GM20000 (cell line): ENCODE results near the gene DGKQ.

Source experiments
- DNase-seq: peaks from one replicate; pipeline ENCODE4 v3.0.0; 2012; ENCODE audit warnings: low spot score
- CTCF ChIP-seq: IDR thresholded peaks from 2 replicates; pipeline ENCODE4 v1.5.1; 2012; ENCODE audit warnings: mild to moderate bottlenecking, control low read depth; ENCODE audit errors: extremely low read depth, missing control alignments

The DGKQ gene

GRCh38 chr4:996997-997374 is 23.6 kb upstream of the DGKQ start:
- DNase-seq, result no peak
- TF ChIP-seq CTCF, result no peak

GRCh38 chr4:996030-996996 is 22.9 kb upstream of the DGKQ start:
- no peak for DNase-seq
- no peak for TF ChIP-seq CTCF

GRCh38 chr4:995311-996026 is 22.1 kb upstream of the DGKQ start:
- DNase-seq, result no peak
- TF ChIP-seq CTCF, result no peak

GRCh38 chr4:993111-994029 is 20.0 kb upstream of the DGKQ start, which contains the start of gene SLC26A1:
TSS of gene SLC26A1 (minus strand) at chr4:993404. CDS start at chr4:991703, 1,701 bp downstream.
- no peak for TF ChIP-seq CTCF
- no peak for DNase-seq

GRCh38 chr4:992297-993110 is 19.1 kb upstream of the DGKQ start:
- no peak for TF ChIP-seq CTCF
- DNase-seq, result no peak

GRCh38 chr4:991451-992296 is 18.3 kb upstream of the DGKQ start:
- no peak for TF ChIP-seq CTCF
- DNase-seq, result no peak
